ENCODE data around the gene KMT5B. TPM values are rescaled to one million over a fixed set of nuclear protein-coding genes. Genes with fewer than 3 reads are reported as not detected.
A peak's percentile ranks its signal among the peaks of the same experiment; 100 is the strongest.

The KMT5B gene
- total RNA-seq, 1 donor from 2014 or later, result 43.9 TPM

DNA sequence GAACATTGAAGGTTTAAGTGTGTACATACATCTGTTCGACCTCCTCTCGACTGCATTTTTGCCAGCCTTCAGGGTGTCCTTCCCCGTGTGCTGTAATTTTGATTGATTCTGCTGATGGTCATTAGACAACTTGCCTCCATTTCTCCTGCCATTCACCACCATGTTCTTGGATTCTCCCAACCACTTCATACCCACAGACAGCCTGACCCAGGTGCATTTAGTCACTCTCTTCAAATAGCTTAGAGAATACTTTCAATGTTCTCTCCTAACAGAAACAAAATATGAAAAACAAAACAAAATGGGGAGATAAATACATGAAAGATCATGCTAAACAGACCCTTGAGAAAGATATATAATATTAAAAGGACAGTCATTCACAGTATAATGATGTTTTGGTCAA is 23.2 kb downstream of the KMT5B start:
- no peak for TF ChIP-seq CTCF (IDR thresholded peaks at IDR 0.05)
- H3K4me1 ChIP-seq, result peaks cover 14% of the 10 kb centered on the region
- ATAC-seq, result no peak
- no peak overlapping the region for H3K4me3 ChIP-seq
- intact Hi-C loops (cut with DNase I), result no loop called here
- peaks cover 17% of the 10 kb centered on the region for H3K36me3 ChIP-seq
- H3K27ac ChIP-seq, result no peak overlapping the region
- no peaks in the 10 kb centered on the region for H3K27me3 ChIP-seq
- DNase-seq, result no peak
- no peaks in the 10 kb centered on the region for H3K9me3 ChIP-seq

- Histone ChIP-seq H3K4me1 (peaks cover 14% of the 10 kb centered on the region), H3K36me3 (peaks cover 25% of the 10 kb centered on the region), H3K4me3 (no peak overlapping the region), H3K27me3 (no peaks in the 10 kb centered on the region), H3K9me3 (no peaks in the 10 kb centered on the region), H3K27ac (no peak overlapping the region)
- intact Hi-C loops (cut with DNase I), result no loop called here
- no peak for TF ChIP-seq CTCF (IDR thresholded peaks at IDR 0.05)
- no peak for ATAC-seq
- DNase-seq, result no peak
These were observed 24.0 kb downstream of the KMT5B start for GRCh38 chr11:68189082-68189481.

- no peak overlapping the region for H3K4me3 ChIP-seq
- H3K9me3 ChIP-seq, result no peaks in the 10 kb centered on the region
- intact Hi-C loops (cut with DNase I), result no loop called here
- H3K4me1 ChIP-seq, result peaks cover 5% of the 10 kb centered on the region
- no peaks in the 10 kb centered on the region for H3K27me3 ChIP-seq
- H3K27ac ChIP-seq, result no peak overlapping the region
- H3K36me3 ChIP-seq, result peaks cover 55% of the 10 kb centered on the region
- DNase-seq (no peak), ATAC-seq (no peak)
- no peak for TF ChIP-seq CTCF (IDR thresholded peaks at IDR 0.05)
These were observed 27.0 kb downstream of the KMT5B start for GRCh38 chr11:68186061-68186460.

GRCh38 chr11:68181719-68182451 is 31.2 kb downstream of the KMT5B start:
- Histone ChIP-seq H3K9me3 (no peaks in the 10 kb centered on the region), H3K27me3 (no peaks in the 10 kb centered on the region), H3K4me1 (no peaks in the 10 kb centered on the region), H3K4me3 (no peak overlapping the region), H3K36me3 (peaks cover 89% of the 10 kb centered on the region), H3K27ac (no peak overlapping the region)
- DNase-seq (no peak), ATAC-seq (peak; percentile 50)
- no peak for TF ChIP-seq CTCF (IDR thresholded peaks at IDR 0.05)
- intact Hi-C loops (cut with DNase I), result no loop called here

DNA sequence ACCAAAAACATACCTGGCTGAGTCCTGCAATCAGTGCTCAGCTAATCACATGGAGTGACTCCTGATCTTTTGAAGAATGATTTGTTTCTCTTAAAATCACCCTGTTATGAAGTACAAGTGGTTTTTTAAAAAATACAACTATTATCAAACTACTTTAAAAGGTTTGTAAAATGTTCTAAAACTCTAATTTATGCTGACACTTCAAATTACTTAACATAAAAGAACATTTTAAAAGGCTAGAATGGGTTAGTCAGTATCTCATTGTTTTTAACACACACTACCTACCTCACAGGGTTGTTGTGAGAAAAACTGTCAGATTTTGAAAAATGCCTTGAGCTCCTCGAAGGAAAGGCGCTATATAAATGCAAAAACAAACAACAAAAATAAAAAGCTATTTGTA is 33.2 kb downstream of the KMT5B start:
- Histone ChIP-seq H3K9me3 (no peaks in the 10 kb centered on the region), H3K4me1 (no peaks in the 10 kb centered on the region), H3K27me3 (no peaks in the 10 kb centered on the region), H3K36me3 (peaks cover 91% of the 10 kb centered on the region), H3K27ac (no peak overlapping the region), H3K4me3 (no peak overlapping the region)
- no peak for DNase-seq
- TF ChIP-seq CTCF (IDR thresholded peaks at IDR 0.05), result no peak
- intact Hi-C loops (cut with DNase I), result no loop called here
- ATAC-seq, result no peak

GRCh38 chr11:68177877-68178276 is 35.2 kb downstream of the KMT5B start:
- H3K27me3 ChIP-seq, result no peaks in the 10 kb centered on the region
- TF ChIP-seq CTCF (IDR thresholded peaks at IDR 0.05), result no peak
- H3K9me3 ChIP-seq, result no peaks in the 10 kb centered on the region
- no peak overlapping the region for H3K4me3 ChIP-seq
- ATAC-seq, result no peak
- no peak overlapping the region for H3K27ac ChIP-seq
- H3K4me1 ChIP-seq, result no peaks in the 10 kb centered on the region
- H3K36me3 ChIP-seq, result peaks cover 91% of the 10 kb centered on the region
- no peak for DNase-seq
- intact Hi-C loops (cut with DNase I), result no loop called here

Data from upper lobe of right lung (tissue), 1 donor.